Stimulated activated CD4-positive, alpha-beta T cell treated with anti-CD3 and anti-CD28 coated beads, Interleukin-15, amount 100 ng/mL, for 24 hours (primary cell): ENCODE measurements around the gene SMC4.
"Not testable (repeated sequence)": the region's sequence is repeated elsewhere in the genome, so short reads cannot be mapped to it uniquely, and the experiment has no call there.

Source experiments
- DNase-seq: peaks from one replicate; pipeline ENCODE4 v3.0.0-alpha.2; 2020

SMC4 gene

DNA sequence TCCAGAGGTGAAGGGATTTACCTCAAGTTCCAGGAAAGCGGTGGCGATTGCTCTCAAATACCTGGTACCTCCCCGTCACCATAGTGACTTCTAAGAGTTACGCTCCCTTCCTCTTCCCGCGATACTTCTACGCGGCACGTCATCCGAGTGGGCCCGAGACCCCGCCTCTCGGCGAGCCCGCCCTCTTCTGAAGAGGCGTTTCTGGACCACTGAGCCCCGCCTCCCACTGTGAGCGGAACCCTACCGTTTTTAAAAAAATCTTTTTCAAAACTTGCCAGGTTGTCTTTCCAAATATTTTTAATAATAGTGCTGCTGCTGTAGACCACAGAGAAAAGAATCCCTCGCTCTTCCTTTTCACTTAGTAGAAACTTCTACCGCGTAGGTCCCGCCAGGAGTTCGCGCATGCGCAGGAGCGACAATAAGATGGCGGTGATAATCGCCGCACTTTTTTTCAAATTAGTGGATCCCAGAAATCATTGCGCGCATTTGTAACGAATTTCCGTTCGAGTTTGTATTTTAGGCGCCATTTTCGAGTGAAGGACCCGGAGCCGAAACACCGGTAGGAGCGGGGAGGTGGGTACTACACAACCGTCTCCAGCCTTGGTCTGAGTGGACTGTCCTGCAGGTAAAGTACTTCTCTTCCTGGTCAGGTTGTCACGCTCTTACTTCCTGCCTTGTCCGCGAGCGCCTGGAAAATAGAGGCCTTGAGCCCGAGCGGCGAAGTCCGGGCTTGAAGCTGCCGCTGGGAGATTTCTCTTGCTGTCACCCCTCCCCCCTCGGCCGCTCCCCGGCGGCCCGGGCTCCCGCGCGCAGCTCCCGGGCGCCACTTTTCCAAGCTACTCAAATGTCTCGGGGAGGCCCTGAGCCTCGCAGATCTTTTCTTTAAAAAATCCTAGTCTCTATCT is at the start of gene SMC4, which contains the start of gene IFT80:
Gene SMC4, plus strand, starts transcription at position 526 of the 905 bp plus-strand sequence. CDS start 1,177 bp downstream, outside the sequence.
Gene IFT80, minus strand, starts transcription at position 101 of the 905 bp plus-strand sequence. CDS start 14,625 bp downstream, outside the sequence.
- peak; percentile 96 for DNase-seq

DNA sequence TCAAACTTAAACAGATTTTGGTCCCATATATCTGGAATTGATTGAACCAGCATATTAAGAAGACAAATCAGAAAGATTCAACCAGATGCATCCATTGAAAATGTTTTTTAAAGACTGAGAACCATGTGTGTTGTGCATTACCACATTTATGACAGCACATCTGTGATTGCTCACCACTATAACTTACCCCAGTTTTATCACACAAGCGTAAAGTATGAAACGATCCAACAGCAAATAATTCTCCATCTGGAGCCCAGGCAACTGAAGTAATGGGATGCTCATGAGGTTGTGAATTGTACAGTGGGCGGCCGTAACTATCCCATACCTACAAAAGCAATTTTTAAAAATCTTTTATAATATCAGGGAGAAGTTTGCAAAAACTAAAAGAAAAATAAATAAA is 43.6 kb upstream of the SMC4 start:
- DNase-seq, result no peak

DNA sequence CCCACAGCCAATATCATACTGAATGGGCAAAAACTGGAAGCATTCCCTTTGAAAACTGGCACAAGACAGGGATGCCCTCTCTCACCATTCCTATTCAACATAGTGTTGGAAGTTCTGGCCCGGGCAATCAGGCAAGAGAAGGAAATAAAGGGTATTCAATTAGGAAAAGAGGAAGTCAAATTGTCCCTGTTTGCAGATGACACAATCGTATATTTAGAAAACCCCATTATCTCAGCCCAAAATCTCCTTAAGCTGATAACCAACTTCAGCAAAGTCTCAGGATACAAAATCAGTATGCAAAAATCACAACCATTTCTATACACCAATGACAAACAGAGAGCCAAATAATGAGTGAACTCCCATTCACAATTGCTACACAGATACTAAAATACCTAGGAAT is 36.6 kb upstream of the SMC4 start:
- DNase-seq, result not testable (repeated sequence)

DNA sequence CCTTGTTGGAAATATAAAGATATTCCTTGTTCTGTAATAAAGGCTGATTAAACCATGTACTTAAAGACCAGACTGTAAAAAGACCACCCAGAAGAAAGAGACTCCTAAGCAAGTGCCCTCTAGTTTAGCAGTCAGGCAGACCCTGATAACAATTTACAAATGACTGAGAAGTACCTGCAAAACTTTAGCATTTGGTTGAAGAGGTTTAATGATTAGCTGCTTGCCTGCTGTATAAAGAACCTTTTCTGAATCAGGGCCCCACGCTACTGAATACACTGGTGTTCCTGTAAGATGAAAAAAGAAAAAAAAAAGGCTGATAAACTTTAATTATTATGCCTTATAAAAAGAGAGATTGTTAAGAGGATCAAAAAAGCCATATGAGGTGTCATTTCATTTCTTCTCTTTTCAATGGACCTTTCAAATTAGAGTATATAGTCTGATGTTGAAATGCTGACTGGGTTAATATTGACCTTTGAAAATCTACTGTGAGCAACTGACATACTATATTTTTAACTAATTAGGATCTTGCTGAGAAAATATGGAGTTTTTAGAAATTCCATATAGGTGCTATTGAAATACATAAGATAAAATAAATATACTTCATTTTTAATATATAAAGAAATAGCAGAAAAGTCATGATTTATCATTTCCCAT is 33.5 kb upstream of the SMC4 start:
- DNase-seq, result no peak

DNA sequence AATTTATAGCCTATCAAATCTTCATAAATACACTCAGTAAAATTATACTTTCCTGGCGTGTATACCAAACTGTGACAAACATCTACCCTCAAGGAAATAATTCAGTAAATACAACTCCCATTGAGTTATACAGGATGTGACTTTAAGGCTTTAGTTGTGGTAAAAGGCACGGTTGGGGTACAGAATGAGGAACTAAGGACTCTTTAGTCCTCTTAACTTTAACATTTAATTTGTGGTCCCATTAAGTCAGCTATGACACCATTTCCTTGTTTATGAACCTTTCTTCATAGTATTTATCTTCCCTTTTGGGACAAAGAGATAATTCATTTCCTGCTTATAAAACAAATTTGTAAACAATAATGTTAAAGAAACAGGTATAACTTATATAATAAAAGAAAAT is 30.6 kb upstream of the SMC4 start:
- no peak for DNase-seq

DNA sequence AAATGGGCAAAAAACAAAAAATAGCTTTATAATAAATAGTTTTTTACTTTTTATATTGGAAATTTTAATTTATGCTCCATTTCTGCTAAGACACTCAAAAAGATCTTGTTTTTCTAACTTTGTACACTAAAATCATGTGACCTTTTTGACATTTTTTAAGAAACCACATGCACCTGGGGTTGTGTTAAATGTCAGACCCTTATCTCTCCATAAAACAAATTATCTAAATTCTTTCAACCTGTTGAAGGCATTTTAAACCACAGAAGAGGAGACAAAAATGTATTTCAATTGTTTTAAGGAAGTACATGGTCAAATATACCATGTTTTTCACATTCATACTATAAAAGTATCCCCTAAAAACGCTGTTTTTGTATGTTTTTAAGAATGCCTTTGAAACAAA is 29.7 kb upstream of the SMC4 start:
- no peak for DNase-seq

DNA sequence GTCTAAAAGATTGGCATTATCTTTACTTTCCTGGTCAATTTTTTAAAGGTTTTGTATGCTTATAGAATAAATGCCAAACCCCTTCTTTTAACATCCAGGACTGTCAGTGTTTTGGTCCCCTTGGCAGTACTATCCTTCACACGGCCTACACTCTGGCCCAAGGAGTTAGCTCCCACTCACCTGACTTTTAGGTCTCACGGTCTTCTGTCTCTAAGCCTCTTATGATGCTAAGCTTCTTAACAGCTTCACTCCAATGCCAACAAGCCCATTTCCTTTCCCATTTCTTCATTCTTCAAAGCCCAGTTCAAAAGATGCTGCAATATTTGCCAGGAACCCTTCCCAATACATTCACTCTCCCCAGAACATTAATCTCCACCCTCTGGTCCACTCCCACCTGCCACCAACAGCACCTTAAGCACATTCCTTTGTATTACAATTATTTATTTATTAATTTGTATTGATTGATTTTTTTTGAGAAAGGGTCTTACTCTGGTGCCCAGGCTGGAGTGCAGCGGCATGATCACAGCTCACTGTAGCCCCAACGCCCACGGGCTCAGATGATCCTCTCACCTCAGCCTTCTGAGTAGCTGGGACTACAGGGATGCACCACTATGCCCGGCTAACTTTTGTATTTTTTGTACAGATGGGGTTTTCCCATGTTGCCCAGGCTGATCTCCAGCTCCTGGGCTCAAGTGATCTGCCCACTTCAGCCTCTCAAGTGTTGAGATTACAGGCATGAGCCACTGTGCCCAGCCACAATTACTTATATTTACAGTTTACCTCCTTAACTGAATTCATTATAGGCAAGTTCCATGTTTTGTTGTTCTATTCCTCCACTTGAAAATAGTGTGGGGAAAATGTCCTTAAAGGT is 28.2 kb upstream of the SMC4 start:
- DNase-seq, result no peak

DNA sequence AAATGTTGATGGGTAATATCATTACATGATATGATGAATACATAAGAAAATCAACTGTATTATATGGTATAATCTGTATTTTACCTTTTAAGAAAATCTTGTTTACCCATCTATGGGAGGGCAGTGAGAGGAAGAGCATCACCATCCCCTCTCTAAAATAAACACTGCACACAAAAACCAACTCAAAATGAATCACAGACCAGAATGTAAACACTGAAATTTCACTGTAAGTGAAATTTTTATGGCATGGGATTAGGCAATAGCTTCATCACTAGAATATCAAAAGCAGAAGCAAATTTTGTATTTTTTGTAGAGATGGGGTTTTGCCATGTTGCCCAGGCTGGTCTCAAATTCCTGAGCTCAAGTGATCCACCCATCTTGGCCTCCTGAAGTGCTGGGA is 26.7 kb upstream of the SMC4 start:
- DNase-seq, result no peak

DNA sequence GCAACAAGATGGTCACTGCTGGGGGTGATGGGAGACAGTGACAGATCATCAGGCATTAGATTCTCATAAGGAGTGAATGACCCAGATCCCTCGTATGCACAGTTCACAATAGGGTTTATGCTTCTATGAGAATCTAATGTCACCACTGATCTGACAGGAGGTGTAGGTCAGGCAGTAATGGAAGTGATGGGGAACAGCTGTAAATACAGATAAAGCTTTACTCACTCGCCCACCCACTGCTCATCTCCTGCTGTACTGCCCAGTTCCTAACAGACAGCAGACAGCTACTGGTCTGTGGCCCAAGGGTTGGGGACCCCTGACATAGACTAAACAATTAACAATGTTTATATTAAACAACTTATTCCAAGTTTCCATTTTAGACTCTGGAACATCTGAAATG is 25.8 kb upstream of the SMC4 start:
- no peak for DNase-seq

DNA sequence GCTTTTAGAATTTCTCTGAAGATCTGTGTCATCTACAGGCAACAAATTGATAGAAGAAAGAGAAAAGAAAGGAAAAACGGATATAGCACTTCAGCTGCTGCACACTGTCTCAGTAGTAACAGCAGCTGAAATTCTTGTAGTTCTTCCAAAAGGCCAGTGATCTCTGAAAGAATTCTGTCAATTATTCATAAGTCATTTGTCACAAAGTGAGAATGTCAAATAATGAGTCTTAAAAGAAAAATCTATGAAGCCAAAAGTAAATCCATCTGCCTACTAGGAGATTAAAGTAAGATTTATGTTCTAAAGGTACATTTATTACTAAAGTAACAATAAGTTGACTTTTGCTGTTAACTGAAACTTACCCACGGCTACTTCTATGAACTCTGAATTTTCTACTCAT is 25.0 kb upstream of the SMC4 start:
- DNase-seq, result no peak

DNA sequence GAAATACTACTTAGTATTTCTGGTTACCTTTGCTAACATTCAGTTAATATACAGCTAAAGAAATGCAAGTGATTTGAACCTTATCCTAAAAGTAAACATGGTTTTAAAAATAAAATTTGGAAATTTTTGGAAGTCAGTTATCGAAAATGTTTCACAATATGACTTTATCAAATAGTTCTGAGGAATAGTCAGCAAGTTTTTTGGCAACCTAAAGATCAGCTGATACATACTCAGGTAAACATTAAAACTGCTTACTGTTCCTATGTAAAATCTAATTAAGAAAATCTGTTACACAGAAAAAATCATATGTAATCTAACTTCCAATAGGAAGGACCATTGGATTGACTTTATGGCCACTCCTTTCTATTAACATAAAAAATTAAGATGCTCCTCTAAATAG is 24.5 kb upstream of the SMC4 start:
- DNase-seq, result no peak

DNA sequence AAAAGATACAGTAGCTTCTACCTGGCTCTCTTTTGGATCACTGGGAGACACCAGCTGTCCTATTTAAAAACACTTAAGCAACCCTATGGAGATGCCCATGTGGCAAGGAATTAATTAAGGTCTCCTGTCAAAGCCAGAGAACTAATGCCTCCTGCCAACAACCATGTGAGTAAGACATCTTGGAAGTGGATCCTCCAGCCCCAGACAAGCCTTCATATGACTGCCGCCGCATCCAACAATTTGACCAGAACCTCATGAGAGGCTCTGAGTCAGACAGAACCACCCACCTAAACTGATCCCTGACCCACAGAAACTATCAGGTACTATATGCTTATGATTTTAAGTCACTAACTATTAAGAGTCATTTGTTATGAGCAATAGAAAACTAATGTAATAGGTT is 22.8 kb upstream of the SMC4 start:
- DNase-seq, result no peak

DNA sequence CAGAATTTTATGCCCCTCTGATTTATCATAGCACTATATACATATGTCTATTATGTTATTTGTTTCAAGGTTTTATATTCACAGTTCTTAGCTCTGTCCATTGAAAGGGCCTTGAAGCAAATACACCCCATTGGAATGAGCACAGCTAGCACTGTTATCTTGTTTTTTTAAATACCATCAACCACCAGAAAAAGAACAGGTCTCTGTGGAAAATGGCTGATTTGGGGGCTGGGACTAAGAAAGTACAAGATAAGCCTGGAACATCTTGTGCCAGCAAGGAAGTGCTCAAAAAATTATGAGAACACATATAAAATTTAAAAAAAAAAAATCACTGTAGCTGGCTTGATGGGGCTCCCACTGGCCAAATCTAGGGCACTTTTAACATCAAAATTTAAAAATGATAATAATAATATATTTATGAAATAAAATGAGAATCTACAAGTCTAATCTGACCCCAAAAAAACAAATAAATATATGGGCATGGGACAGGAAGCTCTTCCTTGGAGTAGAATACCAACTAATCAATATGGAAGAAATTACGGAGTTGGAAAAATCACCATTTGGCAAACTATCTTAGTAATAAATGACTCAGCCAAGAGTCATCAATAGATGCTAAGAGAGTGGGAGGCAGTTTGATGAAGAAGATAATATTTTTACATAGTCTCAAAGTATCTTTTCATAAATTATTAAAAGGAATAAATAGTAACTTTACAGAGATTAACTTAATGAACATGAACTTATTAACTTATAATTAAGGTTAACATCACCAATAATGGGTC is 20.9 kb upstream of the SMC4 start:
- DNase-seq, result no peak

DNA sequence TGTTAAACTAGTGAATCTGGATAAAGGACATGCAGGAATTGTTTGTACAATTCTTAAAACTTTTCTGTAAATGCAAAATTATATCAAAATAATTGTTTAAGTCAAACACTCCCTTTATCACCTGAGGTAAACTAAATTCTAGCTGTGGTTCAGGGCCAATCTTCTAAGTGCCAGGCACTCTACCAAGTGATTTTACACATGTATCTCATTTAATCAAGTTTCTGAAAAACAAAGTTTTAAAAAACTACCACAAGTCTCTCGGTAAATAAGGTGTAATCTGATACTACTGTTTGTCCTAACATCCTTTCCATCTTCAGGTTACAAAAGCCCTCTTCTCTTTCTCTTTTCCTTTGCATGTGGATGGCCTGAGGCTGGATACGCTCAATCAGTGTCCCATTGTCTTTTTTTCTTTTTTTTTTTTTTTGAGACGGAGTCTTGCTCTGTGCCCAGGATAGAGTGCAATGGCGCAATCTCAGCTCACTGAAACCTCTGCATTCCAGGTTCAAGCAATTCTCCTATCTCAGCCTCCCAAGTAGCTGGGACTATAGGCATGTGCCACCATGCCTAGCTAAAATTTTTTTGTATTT is 19.7 kb upstream of the SMC4 start:
- no peak for DNase-seq

DNA sequence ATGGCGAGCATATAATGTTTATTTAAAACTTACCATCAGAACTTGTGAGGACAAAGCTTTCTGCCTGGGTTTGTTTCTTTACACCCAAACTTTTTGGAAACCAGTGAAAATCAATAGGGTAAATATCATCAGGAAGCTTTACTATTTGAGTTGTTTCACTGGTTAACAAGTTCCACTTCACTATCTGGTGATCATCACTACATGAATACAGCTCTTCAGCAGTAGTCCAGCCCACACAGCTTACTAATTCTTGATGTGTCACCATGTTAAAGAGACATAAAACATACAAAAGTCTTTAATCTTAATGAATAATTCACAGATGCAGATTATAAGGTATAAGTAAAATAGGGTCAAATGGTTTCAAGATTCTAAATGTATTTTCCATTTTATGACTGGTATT is 18.0 kb upstream of the SMC4 start:
- no peak for DNase-seq

DNA sequence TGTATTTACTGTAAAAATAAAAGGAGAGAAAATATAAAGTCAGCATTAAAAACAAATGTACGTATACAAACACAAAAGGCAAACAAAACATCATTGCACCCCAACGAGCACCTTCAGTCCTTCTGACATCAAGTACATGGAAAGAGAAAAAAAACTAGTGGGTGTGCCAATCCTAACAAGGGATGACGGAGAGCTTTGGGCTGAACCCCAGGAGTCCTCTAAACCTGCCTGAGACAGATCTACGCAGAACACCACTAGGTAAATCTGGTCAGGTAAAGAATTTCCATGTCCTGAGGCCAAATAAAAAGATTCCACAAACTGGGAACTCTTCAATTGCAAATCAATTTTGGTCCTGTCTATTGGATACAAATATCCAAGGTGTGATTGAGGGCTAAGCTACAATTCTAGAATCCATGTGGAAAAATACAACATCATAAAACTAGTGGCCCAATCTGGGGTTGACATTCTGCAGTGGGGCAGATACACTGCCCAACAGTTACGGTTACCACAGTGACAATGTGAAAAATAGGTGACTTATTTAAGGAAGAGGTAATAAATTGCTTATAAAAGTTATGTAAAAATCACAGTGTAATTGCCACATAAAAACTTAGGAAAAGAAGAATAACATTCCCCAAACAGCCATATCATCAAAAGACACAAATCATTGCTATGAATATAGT is 14.7 kb upstream of the SMC4 start:
- no peak for DNase-seq

DNA sequence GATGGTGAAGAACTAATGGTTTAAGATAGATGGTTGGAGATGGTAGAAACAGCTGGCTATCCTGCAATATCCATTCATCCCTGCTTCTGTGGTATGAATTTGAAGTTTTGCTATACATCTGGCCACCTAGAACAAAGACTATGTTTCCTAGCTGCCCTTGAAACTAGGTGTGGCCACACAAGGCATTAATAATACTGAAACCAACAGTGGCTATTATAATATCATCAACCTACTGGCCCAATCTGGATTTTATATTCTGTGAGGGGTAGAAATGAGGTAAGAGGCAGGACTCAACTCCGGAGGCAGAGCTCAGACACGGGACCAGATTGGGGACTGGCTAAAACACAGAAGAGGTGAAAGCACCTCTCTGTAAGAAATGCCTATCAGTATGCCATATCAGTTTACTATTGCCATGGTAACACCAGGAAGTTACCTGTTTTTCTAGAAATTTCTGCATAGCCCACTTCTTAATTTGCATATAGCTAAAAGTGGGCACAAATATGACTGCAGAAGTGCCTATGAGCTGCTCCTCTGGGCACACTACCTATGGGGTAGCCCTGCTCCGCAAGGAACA is 8.8 kb upstream of the SMC4 start:
- no peak for DNase-seq

DNA sequence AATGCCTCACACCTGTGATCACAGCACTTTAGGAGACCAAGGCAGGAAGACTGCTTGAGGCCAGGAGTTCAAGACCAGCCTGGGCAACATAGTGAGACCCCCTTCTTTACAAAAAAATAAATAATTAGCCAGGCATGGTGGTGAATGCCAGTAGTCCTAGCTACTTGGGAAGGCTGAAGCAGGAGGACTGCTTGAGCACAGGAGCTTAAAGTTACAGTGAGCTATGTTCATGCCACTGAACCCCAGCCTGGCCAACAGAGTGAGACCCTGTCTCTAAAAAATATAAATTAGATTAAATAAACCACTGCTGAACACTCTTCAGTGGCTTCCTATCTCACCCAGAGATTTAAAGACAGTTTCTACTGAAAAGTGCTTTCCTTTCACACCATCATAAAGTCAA is 6.7 kb upstream of the SMC4 start:
- DNase-seq, result no peak

DNA sequence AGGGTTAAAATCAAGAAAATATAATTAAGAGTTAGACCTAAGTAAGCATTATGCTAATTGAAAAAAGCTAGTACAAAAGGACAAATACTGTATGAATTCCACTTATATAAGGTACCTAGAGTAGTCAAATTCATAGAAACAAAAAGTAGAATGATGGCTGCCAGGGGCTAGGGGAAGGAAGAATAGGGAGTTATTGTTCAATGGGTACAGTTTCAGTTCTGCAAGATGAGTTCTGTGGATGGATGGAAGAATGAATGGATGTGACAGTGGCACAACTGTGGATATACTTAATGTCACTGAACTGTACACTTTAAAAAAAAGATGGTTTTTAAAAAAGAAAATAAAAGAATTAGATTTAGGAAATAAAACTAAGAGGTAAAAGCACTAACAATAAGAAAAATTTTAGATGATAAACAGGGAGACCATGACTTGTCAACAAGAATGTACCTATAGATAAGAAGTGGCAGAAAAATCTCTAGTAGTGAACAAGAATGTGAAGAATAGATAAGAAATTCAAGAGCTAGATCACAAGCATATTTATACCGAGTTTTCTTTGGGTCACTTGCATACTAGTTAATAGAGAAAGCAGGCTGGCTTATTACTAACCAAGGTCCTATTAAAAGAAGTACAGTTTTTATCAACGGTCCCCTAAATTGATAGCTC is 6.0 kb upstream of the SMC4 start:
- DNase-seq, result no peak

DNA sequence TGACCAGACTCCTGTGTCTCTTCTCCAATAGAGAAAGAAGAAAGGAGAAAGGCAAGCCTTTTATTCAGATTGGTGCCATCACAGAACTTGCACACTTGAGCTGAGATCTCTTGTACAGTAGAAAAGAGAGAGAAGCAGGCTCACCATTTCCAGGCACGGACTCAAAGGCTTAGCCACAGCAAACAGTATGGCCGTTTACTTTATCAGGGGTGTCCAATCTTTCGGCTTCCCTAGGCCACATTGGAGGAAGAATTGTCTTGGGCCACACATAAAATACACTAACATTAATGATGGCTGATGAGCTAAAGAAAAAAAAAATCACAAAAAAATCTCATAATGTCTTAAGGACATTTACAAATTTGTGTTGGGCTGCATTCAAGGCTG is 5.4 kb upstream of the SMC4 start:
- no peak for DNase-seq

DNA sequence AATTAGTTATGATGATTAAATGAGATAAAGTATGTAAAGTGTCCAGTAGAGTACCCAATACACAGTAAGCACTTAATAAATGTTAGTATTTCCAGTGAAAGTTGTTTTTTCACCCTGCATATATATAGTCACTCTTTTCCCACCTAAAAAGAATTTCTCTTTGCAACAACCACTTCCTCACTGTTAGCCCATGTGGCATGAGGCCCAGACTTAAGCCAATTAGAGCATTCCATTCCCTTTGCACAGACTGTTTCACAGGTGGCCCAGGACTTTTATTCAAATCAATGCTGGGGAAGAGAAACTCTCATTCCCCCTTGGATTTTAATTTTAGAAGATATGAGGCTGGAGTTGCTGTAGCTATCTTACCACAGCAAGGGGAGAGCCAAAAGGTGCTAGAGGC is 4.2 kb upstream of the SMC4 start:
- DNase-seq, result no peak
